ENCODE results near the gene OGFOD3.
"Not testable (repeated sequence)": the region's sequence is repeated elsewhere in the genome, so short reads cannot be mapped to it uniquely, and the experiment has no call there.

OGFOD3 gene

GRCh38 chr17:82370471-82371332 lies 47.7 kb downstream of the OGFOD3 start:
- no peak for DNase-seq (ENCODE audit: low read depth)
- TF ChIP-seq CTCF (IDR thresholded peaks at IDR 0.05; ENCODE audit: insufficient read depth, low read depth, low read length, missing control alignments): no peak

GRCh38 chr17:82369211-82369610 lies 49.2 kb downstream of the OGFOD3 start:
- H3K4me3 ChIP-seq (ENCODE audit: low read length): no peak overlapping the region
- DNase-seq (ENCODE audit: low read depth): no peak
- TF ChIP-seq CTCF (IDR thresholded peaks at IDR 0.05; ENCODE audit: insufficient read depth, low read depth, low read length, missing control alignments): no peak

More at GRCh38 chr17:82370471-82371332, 47.7 kb downstream of the OGFOD3 start:
- no peak overlapping the region for H3K4me3 ChIP-seq (ENCODE audit: low read length)

GRCh38 chr17:82367724-82368524 lies 50.5 kb downstream of the OGFOD3 start:
- no peak for TF ChIP-seq CTCF (IDR thresholded peaks at IDR 0.05; ENCODE audit: insufficient read depth, low read depth, low read length, missing control alignments)
- no peak for DNase-seq (ENCODE audit: low read depth)
- no peak overlapping the region for H3K4me3 ChIP-seq (ENCODE audit: low read length)

- no peak for TF ChIP-seq CTCF (IDR thresholded peaks at IDR 0.05; ENCODE audit: insufficient read depth, low read depth, low read length, missing control alignments)
- DNase-seq (ENCODE audit: low read depth): peak; percentile 32
- H3K4me3 ChIP-seq (ENCODE audit: low read length): no peak overlapping the region
These were observed 51.6 kb downstream of the OGFOD3 start for GRCh38 chr17:82366749-82367148.

- no peak for TF ChIP-seq CTCF (IDR thresholded peaks at IDR 0.05; ENCODE audit: insufficient read depth, low read depth, low read length, missing control alignments)
- no peak for DNase-seq (ENCODE audit: low read depth)
- H3K4me3 ChIP-seq (ENCODE audit: low read length): no peak overlapping the region
These were observed 52.6 kb downstream of the OGFOD3 start for GRCh38 chr17:82365606-82366295.

- no peak overlapping the region for H3K4me3 ChIP-seq (ENCODE audit: low read length)
- no peak for DNase-seq (ENCODE audit: low read depth)
- TF ChIP-seq CTCF (IDR thresholded peaks at IDR 0.05; ENCODE audit: insufficient read depth, low read depth, low read length, missing control alignments): no peak
These were observed 56.3 kb downstream of the OGFOD3 start for GRCh38 chr17:82361885-82362633.

- H3K4me3 ChIP-seq (ENCODE audit: low read length); DNase-seq (ENCODE audit: low read depth): not testable (repeated sequence)
These were observed 58.8 kb downstream of the OGFOD3 start for GRCh38 chr17:82359451-82360074.
